GM12875 (cell line): ENCODE data around the gene IGF2.

ENCODE experiments used
- H3K4me3 ChIP-seq: one replicate; pipeline ENCODE4 v1.5.1; 2011; ENCODE audit warnings: low read depth, low read length, control low read depth
- TF ChIP-seq, protein P1 (sequence below): IDR thresholded peaks from 2 replicates; pipeline ENCODE4 v1.5.1; 2011; ENCODE audit warnings: low read depth, mild to moderate bottlenecking, control low read depth, inconsistent platforms, low read length, moderate library complexity, borderline replicate concordance; ENCODE audit not compliant: insufficient read depth

IGF2 gene

DNA sequence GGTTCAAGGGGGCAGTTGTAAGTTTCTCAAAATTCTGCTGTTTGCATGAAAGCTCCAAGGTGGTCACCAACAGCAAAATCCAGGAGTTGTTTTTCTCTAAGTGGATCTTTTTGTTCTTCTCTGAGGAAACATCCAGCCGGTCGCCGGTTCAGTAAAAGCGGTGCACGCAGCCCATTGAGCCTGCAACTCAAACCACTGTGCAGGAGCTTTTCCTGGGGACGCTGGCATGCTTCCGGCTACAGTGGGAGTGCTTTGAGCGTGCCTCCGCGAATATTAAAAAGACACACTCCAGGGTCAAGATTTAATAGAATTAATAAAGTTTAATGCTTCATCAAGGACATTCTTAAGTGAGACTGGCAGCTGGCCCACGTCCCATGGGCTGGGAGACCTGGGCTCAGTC lies 25.4 kb downstream of the IGF2 start:
- TF ChIP-seq, protein P1, sequence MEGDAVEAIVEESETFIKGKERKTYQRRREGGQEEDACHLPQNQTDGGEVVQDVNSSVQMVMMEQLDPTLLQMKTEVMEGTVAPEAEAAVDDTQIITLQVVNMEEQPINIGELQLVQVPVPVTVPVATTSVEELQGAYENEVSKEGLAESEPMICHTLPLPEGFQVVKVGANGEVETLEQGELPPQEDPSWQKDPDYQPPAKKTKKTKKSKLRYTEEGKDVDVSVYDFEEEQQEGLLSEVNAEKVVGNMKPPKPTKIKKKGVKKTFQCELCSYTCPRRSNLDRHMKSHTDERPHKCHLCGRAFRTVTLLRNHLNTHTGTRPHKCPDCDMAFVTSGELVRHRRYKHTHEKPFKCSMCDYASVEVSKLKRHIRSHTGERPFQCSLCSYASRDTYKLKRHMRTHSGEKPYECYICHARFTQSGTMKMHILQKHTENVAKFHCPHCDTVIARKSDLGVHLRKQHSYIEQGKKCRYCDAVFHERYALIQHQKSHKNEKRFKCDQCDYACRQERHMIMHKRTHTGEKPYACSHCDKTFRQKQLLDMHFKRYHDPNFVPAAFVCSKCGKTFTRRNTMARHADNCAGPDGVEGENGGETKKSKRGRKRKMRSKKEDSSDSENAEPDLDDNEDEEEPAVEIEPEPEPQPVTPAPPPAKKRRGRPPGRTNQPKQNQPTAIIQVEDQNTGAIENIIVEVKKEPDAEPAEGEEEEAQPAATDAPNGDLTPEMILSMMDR: no peak
- no peak overlapping the region for H3K4me3 ChIP-seq

DNA sequence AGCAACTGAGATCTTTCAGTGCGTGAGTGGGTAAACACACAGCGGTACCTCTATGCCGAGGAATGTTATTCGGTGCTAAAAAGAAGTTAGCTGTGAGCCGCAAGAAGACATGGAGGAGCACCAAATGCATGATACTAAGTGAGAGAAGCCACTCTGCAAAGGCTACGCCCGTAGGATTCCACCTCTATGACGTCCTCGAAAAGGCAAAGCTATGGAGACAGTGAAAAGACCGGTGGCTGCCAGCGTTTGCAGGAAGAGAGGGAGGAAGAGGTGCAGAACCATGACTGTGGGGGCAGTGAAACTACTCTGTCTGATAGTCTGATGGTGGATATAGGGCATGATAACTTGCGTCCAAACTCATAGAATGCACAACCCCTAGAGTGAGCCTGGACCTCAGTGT lies 28.7 kb downstream of the IGF2 start:
- TF ChIP-seq, protein P1: no peak
- H3K4me3 ChIP-seq: no peak overlapping the region

DNA sequence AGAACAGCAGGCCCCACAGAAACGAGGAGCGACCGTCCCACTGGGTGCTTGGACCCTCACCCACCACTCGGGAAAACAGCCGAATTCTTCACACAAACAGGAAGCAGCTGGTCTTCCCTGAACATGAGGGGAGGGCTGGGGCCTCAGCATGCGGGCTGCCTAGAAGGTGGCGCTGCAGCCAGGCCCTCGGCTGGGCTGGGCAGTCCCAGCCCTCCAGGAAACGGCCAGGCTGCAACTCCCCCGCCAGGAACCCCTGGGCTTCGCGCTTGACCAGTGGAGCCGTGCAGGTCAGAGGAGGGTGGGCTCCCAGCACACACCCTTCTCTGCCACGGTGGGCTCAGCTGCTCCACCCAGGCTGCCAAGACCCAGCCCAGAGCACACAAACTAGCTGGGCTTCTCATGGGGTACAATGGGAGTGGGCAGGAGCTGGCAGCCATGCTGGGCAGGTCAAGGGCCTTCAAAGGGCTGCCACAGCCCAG lies 29.6 kb downstream of the IGF2 start:
- no peak overlapping the region for H3K4me3 ChIP-seq
- TF ChIP-seq, protein P1: no peak

DNA sequence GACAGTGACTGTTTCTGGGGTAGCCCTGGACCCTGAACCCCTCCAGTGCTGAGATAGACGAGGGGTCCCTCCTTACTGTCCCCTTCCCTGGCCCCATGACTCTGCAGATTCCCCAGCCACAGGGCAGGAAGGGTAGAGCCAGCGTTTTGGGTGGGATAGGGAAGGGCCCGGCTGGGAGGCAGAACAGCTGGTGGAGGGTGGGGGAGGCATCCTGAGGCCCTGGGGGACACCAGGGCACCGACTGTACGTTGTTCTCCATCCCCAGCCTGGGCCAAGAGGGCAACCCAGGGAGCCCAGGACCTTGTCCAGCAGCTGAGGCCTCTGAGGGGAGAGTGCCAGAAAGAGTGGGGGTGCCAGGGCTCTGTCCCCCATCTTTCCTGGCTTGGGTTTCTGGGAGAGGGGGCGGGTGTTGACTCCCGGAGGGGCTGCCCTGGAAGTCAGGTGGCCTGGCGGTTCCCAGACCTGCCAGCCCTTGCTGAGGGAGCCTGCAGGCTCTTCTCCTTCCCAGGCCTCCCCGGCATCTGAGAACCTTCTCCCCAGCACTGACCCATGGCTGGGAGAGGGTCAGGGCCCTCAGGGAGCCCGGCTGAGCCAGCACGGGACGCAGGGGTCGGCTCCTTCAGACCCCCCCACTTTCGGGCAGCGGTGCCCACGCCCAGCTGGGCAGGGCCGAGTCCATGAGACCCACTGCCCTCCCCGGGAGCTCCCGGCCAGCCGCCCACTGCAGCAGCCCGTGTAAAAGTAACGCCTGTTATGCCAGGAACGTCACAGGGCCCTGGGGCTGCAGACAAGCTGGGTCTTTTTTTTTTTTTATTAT lies 30.3 kb downstream of the IGF2 start:
- TF ChIP-seq, protein P1: no peak
- H3K4me3 ChIP-seq: no peak overlapping the region

DNA sequence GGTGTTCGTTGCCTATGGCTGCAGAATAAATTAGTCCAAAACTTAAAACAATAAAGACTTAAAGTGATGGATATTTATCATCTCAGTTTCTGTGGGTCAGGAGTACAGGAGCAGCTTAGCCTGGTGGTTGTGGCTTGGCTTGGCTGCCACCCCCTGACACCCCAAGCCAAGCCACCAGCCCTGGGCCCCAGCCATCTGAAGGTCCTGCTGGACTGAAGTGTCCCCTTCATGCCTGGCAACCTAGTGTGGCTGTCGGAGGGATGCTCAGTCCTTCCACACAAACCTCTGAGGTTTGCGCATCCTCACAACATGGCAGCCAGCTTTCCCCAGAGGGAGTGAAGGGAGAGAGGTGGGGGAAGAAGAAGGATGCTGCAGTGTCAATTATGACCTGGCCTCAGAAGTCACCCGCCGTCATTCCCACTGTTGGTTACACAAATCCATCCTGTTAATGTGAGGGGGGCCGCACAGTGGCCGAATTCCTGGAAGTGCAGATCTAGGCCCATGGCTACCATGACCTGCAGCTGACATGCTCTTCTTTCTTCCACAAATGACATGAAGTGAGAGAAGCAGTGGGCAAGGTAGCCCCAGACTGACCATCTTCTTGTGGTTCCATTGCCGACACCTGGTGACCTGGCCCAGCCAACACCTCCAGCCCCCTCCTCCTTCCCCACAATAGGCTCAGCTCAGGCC lies 31.1 kb downstream of the IGF2 start:
- TF ChIP-seq, protein P1: no peak

DNA sequence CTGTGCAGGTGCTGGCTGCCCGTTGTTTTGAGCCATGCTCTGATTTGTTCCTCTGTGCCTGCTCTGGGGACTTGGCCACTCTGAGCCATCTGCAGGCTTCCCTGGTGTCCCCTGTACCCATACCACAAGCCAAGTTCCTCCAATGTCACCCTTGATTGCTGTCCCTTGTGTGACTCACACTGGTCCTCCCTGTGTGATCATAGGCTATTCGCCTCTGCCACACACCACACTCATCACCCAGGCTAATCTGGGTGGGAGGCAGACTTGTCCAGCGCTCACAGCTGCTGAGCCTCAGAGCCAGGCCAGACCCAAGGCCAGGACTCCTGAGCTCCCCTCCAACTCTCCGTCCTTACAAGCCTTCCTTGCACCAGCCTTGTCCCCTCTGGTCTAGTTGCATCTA lies 31.7 kb downstream of the IGF2 start:
- TF ChIP-seq, protein P1: no peak
- no peak overlapping the region for H3K4me3 ChIP-seq

More for the DNA sequence above, 31.1 kb downstream of the IGF2 start:
- no peak overlapping the region for H3K4me3 ChIP-seq
